Peyer's patch (tissue), 4 donors: ENCODE data around the gene ZNF621.

Source experiments
- POLR2A ChIP-seq, 2 donors: fragments of 450-650 bp; IDR thresholded peaks; one replicate each; pipeline ENCODE4 v1.5.1; 2017; ENCODE audit warnings: antibody characterized with exemption in 2 of 2, mild to moderate bottlenecking in 2 of 2, moderate library complexity in 2 of 2
- TF ChIP-seq, protein P1 (sequence below), 6 experiments: fragments of 450-650 bp in 4 of 6; fragments of 200-600 bp in 2 of 6; sonication (generic) in 1 of 6; IDR thresholded peaks; one replicate each; pipeline ENCODE4 v1.5.1; 2017 to 2019; ENCODE audit warnings: antibody characterized with exemption in 6 of 6, mild to moderate bottlenecking in 3 of 6, moderate library complexity in 1 of 6

- TF ChIP-seq, protein P1, sequence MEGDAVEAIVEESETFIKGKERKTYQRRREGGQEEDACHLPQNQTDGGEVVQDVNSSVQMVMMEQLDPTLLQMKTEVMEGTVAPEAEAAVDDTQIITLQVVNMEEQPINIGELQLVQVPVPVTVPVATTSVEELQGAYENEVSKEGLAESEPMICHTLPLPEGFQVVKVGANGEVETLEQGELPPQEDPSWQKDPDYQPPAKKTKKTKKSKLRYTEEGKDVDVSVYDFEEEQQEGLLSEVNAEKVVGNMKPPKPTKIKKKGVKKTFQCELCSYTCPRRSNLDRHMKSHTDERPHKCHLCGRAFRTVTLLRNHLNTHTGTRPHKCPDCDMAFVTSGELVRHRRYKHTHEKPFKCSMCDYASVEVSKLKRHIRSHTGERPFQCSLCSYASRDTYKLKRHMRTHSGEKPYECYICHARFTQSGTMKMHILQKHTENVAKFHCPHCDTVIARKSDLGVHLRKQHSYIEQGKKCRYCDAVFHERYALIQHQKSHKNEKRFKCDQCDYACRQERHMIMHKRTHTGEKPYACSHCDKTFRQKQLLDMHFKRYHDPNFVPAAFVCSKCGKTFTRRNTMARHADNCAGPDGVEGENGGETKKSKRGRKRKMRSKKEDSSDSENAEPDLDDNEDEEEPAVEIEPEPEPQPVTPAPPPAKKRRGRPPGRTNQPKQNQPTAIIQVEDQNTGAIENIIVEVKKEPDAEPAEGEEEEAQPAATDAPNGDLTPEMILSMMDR (IDR thresholded peaks at IDR 0.05) = no peak
- no peak for TF ChIP-seq POLR2A (IDR thresholded peaks at IDR 0.05)
Measured at GRCh38 chr3:40582401-40583027, 57.8 kb downstream of the ZNF621 start.
